HEK293 (cell line): ENCODE data around the gene FCHO2.

Experiments
- CTCF ChIP-seq: fragments of 450-650 bp; formaldehyde crosslinking; IDR thresholded peaks from 2 replicates; pipeline ENCODE4 v1.5.1; 2016; ENCODE audit warnings: missing biosample characterization, missing genetic modification characterization
- PRDM4 ChIP-seq: fragments of 450-650 bp; formaldehyde crosslinking; IDR thresholded peaks from 2 replicates; pipeline ENCODE4 v1.5.1; 2017; ENCODE audit warnings: missing biosample characterization, missing genetic modification characterization
- ZBTB17 ChIP-seq: fragments of 450-650 bp; formaldehyde crosslinking; IDR thresholded peaks from 2 replicates; pipeline ENCODE4 v1.5.1; 2016; ENCODE audit warnings: missing biosample characterization, missing genetic modification characterization
- ZBTB26 ChIP-seq: fragments of 450-650 bp; formaldehyde crosslinking; optimal IDR thresholded peaks from 2 replicates; pipeline ENCODE3; 2016; ENCODE audit warnings: missing biosample characterization, mild to moderate bottlenecking, missing genetic modification characterization
- ZNF132 ChIP-seq: fragments of 450-650 bp; formaldehyde crosslinking; IDR thresholded peaks from 2 replicates; pipeline ENCODE4 v1.5.1; 2017; ENCODE audit warnings: missing biosample characterization, missing genetic modification characterization, borderline replicate concordance
- ZNF140 ChIP-seq: fragments of 450-650 bp; formaldehyde crosslinking; IDR thresholded peaks from 2 replicates; pipeline ENCODE4 v1.5.1; 2016; ENCODE audit warnings: missing biosample characterization, missing genetic modification characterization
- ZNF302 ChIP-seq: fragments of 450-650 bp; formaldehyde crosslinking; IDR thresholded peaks from 2 replicates; pipeline ENCODE4 v1.5.1; 2016; ENCODE audit warnings: missing biosample characterization, missing genetic modification characterization, low read depth
- ZNF350 ChIP-seq: fragments of 450-650 bp; formaldehyde crosslinking; IDR thresholded peaks from 2 replicates; pipeline ENCODE4 v1.5.0; 2017; ENCODE audit warnings: missing biosample characterization, mild to moderate bottlenecking, missing genetic modification characterization
- ZNF426 ChIP-seq: fragments of 450-650 bp; formaldehyde crosslinking; IDR thresholded peaks from 2 replicates; pipeline ENCODE4 v1.5.1; 2017; ENCODE audit warnings: missing biosample characterization, missing genetic modification characterization, mild to moderate bottlenecking, inconsistent platforms, moderate library complexity
- ZNF449 ChIP-seq: fragments of 450-650 bp; formaldehyde crosslinking; IDR thresholded peaks from 2 replicates; pipeline ENCODE4 v1.5.1; 2017; ENCODE audit warnings: missing biosample characterization, mild to moderate bottlenecking, missing genetic modification characterization, moderate library complexity
- ZNF571 ChIP-seq: fragments of 450-650 bp; formaldehyde crosslinking; IDR thresholded peaks from 2 replicates; pipeline ENCODE4 v1.5.0; 2017; ENCODE audit warnings: missing biosample characterization, missing genetic modification characterization
- ZNF580 ChIP-seq: fragments of 450-650 bp; formaldehyde crosslinking; IDR thresholded peaks from 2 replicates; pipeline ENCODE4 v1.5.1; 2016; ENCODE audit warnings: missing biosample characterization, missing genetic modification characterization
- ZNF660 ChIP-seq: fragments of 450-650 bp; IDR thresholded peaks from 2 replicates; pipeline ENCODE4 v1.5.1; 2018; ENCODE audit warnings: missing biosample characterization, mild to moderate bottlenecking, missing genetic modification characterization
- ZNF692 ChIP-seq: fragments of 450-650 bp; formaldehyde crosslinking; IDR thresholded peaks from 2 replicates; pipeline ENCODE4 v1.5.1; 2016; ENCODE audit warnings: missing biosample characterization, missing genetic modification characterization

- no peak for TF ChIP-seq CTCF (tag by site-specific recombination)
- no peak for TF ChIP-seq ZBTB17 (tag by site-specific recombination)
- no peak for TF ChIP-seq ZNF350 (tag by site-specific recombination)
- TF ChIP-seq ZNF449 (tag by site-specific recombination): no peak
- no peak for TF ChIP-seq ZNF692
- TF ChIP-seq ZNF132: no peak
- TF ChIP-seq ZNF571 (tag by site-specific recombination): no peak
- no peak for TF ChIP-seq ZNF426 (tag by site-specific recombination)
- no peak for TF ChIP-seq ZNF302
- no peak for TF ChIP-seq ZNF140 (tag by site-specific recombination)
- TF ChIP-seq PRDM4: no peak
- no peak for TF ChIP-seq ZNF580 (tag by site-specific recombination)
- TF ChIP-seq ZBTB26 (tag by site-specific recombination): no peak
- no peak for TF ChIP-seq ZNF660
Observed at GRCh38 chr5:72936893-72937292, 18.9 kb upstream of the FCHO2 start.
